ENCODE results near the gene CLINT1.
"Not testable (repeated sequence)": the region's sequence is repeated elsewhere in the genome, so short reads cannot be mapped to it uniquely, and the experiment has no call there.

CLINT1 gene

DNA sequence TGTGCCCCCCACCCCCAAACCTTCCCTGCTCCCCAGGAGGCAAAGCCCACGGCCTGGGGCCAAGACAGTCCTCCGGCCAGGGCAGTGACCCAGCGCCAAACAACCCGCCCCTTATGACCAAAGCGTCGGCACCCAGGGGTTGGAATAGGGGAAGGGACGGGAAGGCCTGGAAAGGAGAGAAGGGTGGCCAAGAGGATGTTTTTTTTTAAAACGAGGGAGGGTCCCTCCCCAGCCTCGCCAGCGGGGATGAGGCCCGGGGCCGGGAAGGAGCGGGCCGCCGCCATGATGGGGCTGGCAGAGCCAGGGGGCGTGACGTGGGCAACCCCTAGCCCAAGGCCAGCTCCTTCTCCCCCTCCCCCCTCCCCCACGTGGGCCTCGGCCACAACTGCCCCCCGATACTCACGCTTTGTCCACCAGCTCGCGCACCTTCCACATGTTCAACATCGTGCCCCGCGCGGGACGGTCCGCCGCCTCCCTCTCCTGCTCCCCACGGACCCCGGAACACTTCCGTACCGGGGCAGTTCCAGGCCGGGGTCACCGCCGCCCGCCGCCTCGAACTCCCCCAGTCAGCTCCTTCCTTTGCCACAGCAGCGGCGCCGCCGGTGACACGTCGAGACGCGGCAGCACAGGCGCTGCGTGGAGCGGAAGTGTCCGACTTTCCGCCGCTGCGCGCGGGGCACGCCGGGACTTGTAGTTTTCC, at the start of gene CLINT1:
Gene CLINT1, minus strand, starts transcription at position 619 of the 700 bp plus-strand sequence. Its CDS starts 175 bp downstream, at position 444.
- DNase-seq (ENCODE audit: low read depth, low spot score), result peak; percentile 53
- peak within 1 kb of the TSS; percentile 70 for H3K27ac ChIP-seq

GRCh38 chr5:157908459-157908858, 49.5 kb upstream of the CLINT1 start:
- DNase-seq (ENCODE audit: low read depth, low spot score), result no peak
- H3K27ac ChIP-seq, result no peak overlapping the region

- H3K27ac ChIP-seq, result no peak overlapping the region
- no peak for DNase-seq (ENCODE audit: low read depth, low spot score)
Observed at GRCh38 chr5:157907479-157907878, 48.5 kb upstream of the CLINT1 start.

GRCh38 chr5:157903117-157903450, 44.1 kb upstream of the CLINT1 start:
- no peak for DNase-seq (ENCODE audit: low read depth, low spot score)
- H3K27ac ChIP-seq, result peak overlapping the region; percentile 73

DNA sequence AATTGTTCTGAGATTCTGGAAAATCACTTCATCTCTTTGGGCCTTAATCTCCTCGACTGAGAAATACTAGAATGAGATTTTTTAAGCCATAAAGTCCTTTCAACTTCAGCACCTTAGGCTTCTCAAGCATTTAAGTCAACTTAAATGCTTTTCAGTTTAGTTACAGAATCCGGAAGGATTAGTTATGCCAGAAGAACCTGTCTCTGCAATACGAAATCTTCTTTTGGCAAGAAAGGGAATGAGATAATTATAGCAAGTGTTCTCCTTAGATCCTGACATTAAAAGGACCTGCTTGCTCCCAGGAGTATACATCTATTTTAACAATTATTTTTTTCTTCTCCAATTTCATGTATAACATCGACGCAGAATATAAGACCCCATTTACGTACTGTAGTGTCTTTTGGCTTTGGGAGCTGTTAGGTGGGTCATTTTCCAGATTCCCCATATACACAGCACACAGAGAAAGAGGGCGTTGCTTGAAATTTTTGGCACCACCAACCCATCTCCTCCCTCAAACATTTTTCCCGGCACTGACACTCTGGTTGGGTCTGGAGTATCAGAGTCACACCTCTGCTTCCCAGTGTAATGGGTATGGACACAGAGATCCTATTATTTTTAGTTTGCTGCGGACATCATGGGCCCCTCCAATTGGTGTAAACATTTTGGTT, 43.6 kb upstream of the CLINT1 start:
- no peak for DNase-seq (ENCODE audit: low read depth, low spot score)
- H3K27ac ChIP-seq, result peak overlapping the region; percentile 73

GRCh38 chr5:157900644-157901043, 41.7 kb upstream of the CLINT1 start:
- DNase-seq (ENCODE audit: low read depth, low spot score), result no peak
- H3K27ac ChIP-seq, result no peak overlapping the region

GRCh38 chr5:157893611-157894010, 34.7 kb upstream of the CLINT1 start:
- DNase-seq (ENCODE audit: low read depth, low spot score), result no peak
- H3K27ac ChIP-seq, result no peak overlapping the region

- no peak overlapping the region for H3K27ac ChIP-seq
- no peak for DNase-seq (ENCODE audit: low read depth, low spot score)
Observed at GRCh38 chr5:157892974-157893373, 34.0 kb upstream of the CLINT1 start.

DNA sequence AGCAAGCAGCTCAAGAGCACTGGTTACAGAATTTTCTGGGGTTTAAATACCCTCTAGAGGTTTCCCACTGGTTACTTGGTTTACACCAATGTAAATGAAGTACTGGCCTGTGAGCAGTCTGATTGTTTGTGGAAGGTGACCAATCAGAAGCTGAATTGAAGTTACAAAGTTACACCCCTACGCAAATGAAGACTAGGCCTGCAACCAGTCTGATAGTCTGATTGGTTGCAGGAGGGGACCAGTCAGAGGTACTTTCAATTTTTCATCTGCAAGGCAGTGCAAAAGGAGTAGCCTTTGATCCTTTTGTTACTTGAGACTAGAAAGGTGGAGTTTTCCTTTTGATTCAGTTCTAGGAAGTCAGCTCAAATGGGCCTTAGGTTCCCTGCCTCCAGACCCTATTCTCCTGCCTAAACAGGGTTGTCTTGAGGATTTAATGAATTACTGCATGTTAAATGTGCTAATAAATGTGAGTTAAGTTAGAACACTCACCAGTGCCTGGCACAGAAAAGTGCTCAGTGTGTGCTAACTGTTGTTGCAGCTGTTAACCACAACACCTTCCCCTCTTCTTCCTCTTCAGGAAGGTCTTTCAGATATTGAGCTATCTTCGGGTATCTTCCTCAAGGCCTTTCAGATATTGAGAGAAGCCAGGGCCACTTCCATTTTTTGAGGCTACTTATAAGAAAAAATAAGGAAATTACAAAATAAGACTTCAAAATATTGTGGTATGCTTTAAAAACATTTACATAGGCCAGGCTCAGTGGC, 32.1 kb upstream of the CLINT1 start:
- DNase-seq (ENCODE audit: low read depth, low spot score), result no peak

DNA sequence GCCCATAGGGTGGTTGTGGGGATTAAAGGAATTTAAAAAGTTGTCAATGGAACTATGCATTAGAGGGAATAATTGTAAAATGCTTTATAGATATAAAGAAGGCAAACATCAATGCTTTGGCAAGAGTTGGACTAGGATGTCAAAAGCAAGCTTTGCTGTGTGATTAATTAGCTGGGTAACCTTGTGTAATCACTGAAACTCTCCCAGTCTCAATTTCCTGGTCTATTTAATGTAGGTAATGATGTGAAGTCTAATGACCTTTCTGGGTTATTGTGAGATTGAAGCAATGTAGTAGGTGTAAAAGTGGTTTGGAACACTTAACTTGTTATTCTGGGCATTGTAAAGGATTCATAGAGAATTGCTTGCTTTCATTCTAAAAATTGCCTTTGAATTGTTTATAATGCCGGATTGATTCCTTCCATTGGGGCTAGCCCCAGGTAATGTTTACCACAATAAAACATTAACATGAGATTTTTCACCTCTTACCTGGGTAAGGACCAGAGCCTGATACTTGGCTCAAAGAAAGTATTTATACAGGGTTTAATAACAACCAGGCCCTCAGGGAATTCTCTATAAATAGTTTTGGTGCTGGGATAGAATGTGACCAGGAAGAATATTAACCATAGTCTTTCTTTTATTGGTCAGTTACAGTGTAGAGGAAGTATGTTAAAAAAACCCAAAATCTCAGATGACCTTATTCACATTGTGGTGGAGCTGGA, 30.0 kb upstream of the CLINT1 start:
- DNase-seq (ENCODE audit: low read depth, low spot score), result peak; percentile 31
- peak overlapping the region; percentile 53 for H3K27ac ChIP-seq

More for the DNA sequence above, 32.1 kb upstream of the CLINT1 start:
- no peak overlapping the region for H3K27ac ChIP-seq

DNA sequence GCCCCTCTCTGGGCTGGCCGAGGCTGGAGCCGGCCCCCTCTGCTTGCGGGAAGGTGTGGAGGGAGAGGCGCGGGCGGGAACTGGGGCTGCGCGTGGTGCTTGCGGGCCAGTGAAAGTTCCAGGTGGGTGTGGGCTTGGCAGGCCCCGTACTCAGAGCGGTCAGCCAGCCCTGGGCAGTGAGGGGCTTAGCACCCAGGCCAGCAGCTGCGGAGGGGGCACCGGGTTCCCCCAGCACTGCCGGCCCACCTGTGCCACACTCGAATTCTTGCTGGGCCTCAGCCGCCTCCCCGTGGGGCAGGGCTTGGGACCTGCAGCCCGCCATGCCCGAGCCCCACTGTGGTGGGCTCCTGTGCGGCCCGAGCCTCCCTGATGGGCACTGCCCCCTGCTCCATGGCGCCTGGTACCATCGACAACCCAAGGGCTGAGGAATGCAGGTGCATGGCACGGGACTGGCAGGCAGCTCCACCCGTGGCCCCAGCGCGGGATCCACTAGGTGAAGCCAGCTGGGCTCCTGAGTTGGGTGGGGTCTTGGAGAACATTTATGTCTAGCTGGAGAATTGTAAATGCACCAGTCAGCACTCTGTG, 27.9 kb upstream of the CLINT1 start:
- DNase-seq (ENCODE audit: low read depth, low spot score), result no peak
- no peak overlapping the region for H3K27ac ChIP-seq

GRCh38 chr5:157885051-157885450, 26.1 kb upstream of the CLINT1 start:
- DNase-seq (ENCODE audit: low read depth, low spot score); H3K27ac ChIP-seq: not testable (repeated sequence)

DNA sequence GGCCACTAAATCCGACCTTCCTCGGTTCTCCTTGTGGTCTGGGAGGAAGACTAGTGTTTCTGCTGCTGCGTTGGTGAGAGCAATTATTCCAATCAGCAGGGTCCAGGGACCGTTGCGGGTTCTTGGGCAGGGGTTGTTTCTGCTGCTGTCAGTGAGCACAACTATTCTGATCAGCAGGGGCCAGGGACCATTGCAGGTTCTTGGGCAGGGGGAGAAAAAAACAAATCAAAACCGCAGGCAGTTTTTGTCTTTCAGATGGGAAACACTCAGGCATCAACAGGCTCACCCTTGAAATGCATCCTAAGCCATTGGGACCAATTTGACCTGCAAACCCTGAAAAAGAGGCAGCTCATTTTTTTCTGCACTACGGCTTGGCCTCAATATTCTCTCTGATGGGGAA, 22.6 kb upstream of the CLINT1 start:
- DNase-seq (ENCODE audit: low read depth, low spot score); H3K27ac ChIP-seq: not testable (repeated sequence)

- DNase-seq (ENCODE audit: low read depth, low spot score), result no peak
- H3K27ac ChIP-seq, result no peak overlapping the region
Observed at GRCh38 chr5:157877821-157878220, 18.9 kb upstream of the CLINT1 start.

DNA sequence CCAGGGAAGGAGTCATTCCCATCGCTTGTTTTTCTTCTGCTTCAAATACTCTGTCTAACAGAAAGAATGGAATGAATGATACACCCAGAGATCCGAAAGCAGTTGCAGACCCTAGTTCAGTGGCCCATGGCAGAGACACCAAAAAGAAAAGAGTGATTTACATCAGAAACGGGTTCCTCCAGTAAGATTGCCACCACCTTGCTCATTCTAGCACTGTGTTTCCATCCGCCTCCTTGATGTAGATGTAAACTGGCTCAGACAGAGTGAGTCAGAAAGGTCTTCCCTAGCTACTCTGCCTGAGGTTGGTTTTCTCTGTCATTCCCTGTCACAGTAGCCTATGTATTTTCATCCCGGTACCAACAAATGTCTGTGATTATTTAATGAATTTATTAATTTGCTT, 15.9 kb upstream of the CLINT1 start:
- DNase-seq (ENCODE audit: low read depth, low spot score), result no peak
- no peak overlapping the region for H3K27ac ChIP-seq

DNA sequence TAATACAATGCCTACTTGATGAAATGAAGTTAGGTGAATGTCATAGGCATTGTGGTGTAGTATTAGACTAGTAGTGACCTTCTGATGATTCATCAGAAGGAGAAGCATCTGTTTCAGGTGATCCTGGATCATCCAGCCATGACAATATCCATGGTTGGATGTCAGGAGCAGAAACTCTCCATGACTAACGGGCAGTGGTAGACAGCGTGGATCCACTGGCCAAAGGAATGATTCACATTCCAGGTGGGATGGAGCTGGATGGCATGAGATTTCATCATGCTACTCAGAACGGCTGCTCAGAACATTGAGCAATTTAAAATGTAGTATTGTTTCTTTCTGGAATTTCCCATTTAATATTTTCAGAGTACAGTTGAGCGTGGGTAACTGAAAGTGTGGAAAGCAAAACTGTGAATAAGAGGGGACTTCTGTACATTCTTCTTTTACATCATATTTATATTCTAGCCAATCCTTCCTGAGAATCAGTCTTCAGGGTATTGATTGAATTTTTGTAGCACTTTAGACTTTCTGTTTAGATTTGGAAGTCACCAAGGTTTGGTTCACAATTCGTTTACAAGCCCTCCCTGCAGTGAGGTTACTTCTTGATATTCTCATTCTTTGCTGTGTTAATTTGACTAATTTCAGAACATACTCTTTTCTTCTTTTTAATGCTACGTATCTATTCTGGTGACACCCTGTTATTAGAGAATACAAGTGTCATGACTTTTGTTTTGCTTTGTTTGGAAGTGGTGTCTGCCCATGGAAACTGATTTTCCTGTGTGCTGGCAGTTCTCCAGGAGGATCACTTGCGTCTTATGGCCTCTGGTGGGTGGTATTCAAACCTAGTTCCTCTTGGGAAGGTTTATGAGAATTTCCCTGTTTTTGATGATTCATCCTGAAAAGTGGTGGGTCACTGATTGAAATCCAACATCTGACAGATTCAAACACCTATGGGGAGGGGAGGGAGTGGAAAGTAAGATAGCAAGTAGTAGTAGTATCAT, 12.2 kb upstream of the CLINT1 start:
- H3K27ac ChIP-seq, result peak overlapping the region; percentile 94
- peak; percentile 87 for DNase-seq (ENCODE audit: low read depth, low spot score)

- DNase-seq (ENCODE audit: low read depth, low spot score), result no peak
Observed at GRCh38 chr5:157867751-157868387, 8.9 kb upstream of the CLINT1 start.

DNA sequence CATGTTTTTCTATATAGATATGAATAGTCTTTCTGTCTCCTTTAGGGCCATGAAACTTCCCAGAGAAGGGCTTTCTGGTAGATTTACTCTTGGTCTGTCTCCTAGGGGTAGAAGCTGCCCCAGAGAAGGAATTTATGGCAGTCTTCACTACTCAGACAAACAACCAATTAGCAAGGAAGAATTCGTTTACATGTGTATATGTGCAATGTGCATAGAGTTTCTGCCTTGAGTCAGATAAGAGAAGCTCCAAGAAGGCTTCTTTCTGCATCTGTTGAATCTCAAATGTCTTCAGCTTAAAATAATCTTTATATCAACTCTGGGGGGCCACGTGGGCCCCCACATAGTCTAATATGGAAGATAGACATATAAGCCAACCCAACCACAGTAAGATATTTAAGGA, 7.6 kb upstream of the CLINT1 start:
- DNase-seq (ENCODE audit: low read depth, low spot score), result no peak
- no peak overlapping the region for H3K27ac ChIP-seq

More at GRCh38 chr5:157867751-157868387, 8.9 kb upstream of the CLINT1 start:
- H3K27ac ChIP-seq, result no peak overlapping the region

- peak overlapping the region; percentile 29 for H3K27ac ChIP-seq
- DNase-seq (ENCODE audit: low read depth, low spot score), result no peak
Observed at GRCh38 chr5:157865781-157866180, 6.8 kb upstream of the CLINT1 start.
